Stimulated activated CD8-positive, alpha-beta memory T cell treated with anti-CD3 and anti-CD28 coated beads, Interleukin-4, amount 100 ng/mL, for 48 hours (primary cell): ENCODE measurements around the gene PIK3CA.
A peak's percentile ranks its signal among the peaks of the same experiment; 100 is the strongest.
"Not testable (repeated sequence)": the region's sequence is repeated elsewhere in the genome, so short reads cannot be mapped to it uniquely, and the experiment has no call there.

Experiments used
- DNase-seq: peaks from one replicate; pipeline ENCODE4 v3.0.0-alpha.2; 2020

Gene PIK3CA

DNA sequence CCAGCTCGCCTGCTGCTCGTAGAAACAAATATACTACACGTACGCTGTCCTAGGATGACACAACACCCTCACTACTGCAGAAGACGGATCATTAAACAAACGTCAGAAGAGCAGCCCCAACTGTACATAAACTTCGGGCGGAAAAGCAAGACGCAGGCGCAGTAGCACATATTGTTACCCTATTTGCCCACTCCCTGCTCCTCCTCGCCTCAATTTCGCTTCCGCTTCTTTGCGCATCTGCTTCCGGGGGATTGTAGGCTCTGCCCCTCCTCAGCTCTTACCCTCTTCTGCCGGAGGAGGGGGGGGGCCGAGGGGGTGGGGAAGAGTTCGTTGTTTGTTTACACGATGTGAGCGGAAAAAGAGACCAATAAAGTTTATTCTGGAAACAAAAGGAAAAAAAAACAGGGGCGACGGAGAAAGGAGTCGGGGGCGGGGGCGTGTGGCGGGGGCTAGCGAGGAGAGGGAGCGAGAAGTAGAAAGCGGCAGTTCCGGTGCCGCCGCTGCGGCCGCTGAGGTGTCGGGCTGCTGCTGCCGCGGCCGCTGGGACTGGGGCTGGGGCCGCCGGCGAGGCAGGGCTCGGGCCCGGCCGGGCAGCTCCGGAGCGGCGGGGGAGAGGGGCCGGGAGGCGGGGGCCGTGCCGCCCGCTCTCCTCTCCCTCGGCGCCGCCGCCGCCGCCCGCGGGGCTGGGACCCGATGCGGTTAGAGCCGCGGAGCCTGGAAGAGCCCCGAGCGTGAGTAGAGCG is at the start of gene PIK3CA:
Gene PIK3CA (plus strand): TSS at position 485 of the 743 bp plus-strand sequence. CDS start 50,469 bp downstream, outside the sequence.
- DNase-seq = peak; percentile 91

DNA sequence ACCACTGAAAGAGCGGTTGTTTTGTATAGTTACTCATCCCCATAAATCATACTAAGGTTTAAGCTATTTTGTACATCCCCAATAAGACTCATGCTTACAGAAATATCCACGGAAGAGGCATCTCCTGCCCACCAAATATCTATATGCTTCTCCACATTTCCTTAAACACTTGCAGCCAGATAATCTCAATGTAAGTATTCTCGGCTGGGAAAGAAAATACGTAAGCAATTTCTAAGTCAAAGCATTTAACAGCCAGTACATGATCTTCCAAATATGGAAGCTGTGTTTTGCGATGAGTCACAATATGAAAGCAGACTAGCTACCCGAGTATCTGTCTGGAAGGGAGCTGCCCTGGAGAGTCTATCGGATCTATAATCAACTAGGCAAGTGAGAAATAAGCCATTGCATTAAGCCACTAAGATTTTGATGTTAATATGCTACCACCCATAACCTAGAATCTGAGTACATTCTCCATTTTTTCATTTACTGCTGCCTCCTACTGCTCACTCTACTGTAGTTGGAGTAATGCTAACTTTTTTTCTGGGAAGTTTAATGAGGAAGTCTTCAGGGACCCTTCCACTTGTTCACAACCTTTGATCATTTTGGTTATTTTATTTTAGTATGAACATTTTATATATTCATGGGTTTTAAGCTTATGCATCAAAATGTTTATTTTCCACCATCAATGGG is 49.6 kb upstream of the PIK3CA start:
- DNase-seq = no peak

DNA sequence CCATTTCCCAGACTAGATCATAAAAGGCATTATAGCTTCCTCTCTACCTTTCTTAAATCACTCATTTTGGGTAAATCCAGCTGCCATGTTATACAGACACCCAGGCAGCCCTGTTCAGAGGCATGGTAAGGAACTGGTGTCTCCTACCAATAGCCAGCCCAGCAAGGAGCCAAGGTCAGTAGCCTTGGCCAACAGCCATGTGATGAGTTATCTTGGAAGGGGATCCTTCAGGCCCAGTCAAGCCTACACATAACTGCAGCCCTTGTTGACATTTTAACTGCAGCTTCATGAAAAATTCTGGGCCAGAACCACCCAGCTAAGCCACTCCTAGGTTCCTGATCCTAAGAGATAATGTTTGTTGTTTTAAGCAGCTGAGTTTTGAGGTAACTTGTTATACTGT is 47.5 kb upstream of the PIK3CA start:
- DNase-seq = no peak

DNA sequence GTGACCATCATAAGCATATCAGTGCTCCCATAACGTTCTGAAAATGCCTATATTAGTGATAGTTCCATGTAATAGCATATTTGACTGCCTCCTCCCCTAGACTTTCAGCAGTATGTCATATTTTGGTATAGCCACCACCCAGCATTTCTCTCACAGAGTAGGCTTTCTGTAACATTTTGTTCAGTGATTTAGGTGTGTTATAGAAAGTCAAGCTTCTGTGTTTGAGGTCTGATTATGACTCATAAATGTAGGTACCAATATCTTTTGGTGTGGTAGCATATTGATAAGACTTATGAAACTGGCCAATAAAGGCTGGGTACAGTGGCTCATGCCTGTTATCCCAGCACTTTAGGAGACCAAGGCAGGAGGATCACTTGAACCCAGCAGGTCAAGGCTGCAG is 42.3 kb upstream of the PIK3CA start:
- no peak for DNase-seq

DNA sequence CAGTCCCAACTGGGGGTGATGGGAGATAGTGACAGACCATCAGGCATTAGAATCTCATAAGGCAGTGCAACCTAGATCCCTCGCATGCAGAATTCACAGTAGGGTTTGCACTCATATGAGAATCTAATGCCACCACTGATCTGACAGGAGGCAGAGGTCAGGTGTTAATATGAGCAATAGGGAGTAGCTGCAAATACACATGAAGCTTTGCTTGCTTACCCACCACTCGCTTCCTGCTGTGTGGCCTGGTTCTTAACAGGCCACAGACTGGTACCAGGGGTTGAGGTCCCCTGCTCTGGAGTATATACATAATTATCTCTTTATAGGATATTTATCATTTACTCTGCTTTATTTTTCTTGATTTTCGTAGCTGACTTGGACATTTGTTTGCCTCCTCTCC is 40.5 kb upstream of the PIK3CA start:
- DNase-seq = no peak

DNA sequence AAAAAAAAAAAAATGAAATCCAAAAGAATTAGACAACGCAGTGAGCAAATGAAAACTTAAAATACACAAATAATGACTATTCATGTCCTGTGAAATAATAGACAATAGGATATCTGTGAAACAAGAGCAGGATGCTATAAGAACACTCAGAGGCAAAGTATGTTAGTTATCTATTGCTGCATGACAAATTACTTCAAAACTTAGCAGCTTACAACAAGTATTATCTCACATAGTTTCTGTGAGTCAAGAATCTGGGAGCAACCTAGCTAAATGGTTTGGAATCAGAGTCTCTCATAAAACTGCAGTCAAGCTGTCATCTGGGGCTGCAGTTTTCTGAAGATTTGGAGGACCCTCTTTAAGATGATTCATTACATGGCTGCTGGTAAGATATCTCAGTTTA is 40.1 kb upstream of the PIK3CA start:
- DNase-seq = no peak

DNA sequence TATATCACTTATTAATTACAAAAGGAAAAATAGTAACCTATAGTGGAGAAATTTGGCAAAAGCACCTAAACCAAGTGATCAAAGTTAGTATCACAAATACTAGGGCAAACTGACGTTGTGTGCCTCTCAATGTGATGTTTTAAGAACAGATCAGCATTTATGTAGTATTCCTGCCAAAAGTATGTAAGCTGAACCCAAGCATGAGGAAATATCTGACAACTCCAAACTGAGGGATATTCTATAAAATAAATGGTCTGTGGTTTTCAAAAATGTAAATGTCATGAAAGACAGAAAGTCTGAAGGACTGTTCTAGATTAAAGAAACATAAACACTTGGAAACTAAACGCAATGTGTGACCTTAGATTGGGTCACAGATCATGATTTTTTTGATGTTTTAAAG is 34.3 kb upstream of the PIK3CA start:
- DNase-seq = no peak

DNA sequence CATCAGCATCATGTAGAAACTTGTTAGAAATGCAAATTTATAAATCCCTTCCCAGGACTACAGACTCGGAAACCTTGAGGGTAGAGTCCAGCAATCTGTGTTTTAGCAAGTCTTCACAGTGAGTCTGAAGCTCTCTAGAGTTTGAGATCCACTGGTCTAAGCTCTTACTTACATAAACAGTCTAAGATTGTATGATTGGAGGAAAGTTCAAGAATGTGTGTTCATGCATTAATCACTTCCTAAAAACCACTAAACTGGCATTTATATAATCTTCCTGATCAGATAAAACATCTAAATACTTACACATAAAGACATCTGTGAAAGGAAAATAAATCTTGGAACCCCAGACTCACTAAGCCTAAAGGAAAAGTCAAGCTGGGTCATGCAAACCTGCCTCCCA is 32.7 kb upstream of the PIK3CA start:
- DNase-seq = not testable (repeated sequence)

DNA sequence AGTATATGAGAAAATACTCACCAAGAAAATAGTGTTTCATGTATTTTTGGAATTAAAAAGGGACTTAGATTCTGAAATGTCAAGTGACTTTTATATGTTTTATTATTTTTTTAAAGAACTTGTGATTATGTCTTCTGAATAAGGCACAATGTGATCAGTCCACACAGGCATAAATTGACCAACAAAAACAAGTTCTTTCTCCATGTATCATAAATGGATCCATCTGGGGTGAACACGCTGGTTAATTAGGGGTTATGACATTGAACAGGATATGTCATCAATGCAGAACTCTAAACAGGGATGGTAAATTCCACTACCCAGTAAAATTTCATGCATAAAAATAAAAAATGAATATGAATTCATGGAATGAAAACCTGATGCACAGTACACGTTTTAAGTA is 31.3 kb upstream of the PIK3CA start:
- DNase-seq = no peak

DNA sequence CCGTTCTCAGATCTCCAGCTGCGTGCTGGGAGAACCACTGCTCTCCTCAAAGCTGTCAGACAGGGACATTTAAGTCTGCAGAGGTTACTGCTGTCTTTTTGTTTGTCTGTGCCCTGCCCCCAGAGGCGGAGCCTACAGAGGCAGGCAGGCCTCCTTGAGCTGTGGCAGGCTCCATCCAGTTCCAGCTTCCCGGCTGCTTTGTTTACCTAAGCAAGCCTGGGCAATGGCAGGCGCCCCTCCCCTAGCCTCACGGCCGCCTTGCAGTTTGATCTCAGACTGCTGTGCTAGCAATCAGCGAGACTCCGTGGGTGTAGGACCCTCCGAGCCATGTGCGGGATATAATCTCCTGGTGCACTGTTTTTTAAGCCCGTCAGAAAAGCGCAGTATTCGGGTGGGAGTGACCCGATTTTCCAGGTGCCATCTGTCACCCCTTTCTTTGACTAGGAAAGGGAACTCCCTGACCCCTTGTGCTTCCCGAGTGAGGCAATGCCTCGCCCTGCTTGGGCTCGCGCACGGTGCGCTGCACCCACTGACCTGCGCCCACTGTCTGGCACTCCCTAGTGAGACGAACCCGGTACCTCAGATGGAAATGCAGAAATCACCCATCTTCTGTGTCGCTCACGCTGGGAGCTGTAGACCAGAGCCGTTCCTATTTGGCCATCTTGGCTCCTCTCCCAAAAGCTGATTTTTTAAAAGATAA is 15.8 kb upstream of the PIK3CA start:
- DNase-seq = not testable (repeated sequence)

DNA sequence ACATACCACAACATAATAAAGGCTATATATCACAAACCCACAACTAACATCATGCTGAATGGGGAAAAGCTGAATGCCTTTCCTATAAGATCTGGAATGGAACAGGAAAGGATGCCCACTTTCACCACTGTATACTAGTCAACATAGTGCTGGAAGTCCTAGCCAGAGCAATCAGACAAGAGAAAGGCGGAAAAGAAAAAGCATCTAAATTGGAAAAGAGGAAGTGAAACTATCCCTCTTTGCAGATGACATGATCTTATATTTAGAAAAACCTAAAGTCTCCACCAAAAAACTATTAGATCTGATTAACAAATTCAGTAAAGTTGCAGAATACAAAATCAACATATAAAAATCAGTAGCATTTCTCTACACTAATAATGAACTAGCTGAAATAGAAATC is 14.6 kb upstream of the PIK3CA start:
- DNase-seq = no peak

DNA sequence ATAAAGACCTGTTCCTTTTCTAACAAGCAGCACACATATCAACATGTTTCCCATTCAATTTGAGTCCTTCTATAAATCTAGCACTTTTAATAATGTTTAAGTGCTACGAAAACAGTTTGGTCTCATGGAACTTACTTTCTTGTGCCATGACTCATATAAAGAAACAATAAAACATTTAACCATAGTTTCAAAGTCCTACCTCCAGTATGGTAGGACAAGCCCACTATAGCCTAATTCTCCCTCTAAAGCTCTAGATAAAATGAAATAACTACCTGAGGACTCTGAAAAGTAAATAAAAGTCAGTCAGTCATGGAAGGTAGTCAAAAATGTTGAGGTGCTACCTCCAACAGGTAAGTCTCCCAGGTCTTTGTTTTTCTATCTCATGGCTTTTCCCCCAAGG is 12.0 kb upstream of the PIK3CA start:
- DNase-seq = no peak

DNA sequence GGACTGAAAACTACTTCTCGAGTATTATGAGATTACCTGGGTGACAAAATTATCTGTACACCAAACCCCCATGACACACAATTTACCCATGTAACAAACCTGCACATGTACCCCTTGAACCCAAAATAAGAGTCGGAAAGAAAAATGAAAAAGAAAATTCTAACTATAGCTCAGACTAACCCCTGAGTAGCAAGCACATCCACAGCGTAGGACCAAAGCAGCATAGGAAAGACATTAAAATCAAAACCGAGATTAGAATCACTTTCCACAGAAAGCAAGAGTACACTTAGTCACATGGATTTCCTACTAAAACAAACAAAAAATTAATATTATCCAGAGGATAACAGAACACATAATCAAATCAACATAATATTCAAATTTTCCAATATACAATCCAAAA is 6.3 kb upstream of the PIK3CA start:
- no peak for DNase-seq

DNA sequence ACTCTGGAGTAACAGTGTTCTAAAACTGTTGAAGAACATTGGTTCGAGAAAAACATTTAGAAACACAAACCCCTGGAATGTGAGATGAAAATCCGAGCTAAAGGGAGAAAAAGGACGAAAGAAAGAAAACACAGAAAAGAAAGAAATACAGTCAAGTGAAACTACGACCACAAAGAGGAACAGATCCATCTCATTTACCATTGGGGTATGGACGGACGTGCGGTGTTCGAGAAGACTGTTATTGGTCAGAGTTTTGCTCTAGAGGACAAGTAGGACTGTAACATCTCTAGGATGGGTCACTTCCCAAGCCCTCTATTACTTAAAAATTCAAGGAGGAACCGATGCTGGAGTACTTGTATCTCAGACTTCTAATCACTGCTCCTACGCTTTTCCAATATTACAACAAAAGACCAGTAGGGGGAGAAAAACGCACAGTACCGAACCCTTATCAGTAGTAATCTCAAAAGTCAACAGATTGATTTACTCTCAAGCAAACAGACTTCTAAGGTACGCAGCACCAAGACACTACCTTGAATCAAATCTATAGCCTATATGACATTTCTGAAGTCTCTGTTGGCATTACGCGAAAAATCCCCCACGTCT is 1.1 kb upstream of the PIK3CA start:
- no peak for DNase-seq

DNA sequence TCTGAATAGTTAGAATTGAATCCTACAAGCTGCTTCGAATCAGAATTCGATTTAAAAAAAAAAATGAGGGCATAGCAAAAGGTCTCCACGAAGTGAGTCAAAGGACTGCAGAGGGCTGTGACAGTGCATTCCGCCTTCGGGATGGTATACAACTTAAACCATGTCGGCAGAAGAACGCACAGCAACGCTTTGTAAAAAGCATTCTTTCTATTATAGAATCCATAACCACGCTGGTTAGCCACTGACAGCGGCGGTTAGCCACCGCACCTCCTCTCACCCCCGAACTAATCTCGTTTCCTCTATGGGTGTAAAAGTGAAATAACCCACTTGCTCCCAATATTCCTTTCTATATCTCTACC is 664 bp upstream of the PIK3CA start:
- peak; percentile 84 for DNase-seq

DNA sequence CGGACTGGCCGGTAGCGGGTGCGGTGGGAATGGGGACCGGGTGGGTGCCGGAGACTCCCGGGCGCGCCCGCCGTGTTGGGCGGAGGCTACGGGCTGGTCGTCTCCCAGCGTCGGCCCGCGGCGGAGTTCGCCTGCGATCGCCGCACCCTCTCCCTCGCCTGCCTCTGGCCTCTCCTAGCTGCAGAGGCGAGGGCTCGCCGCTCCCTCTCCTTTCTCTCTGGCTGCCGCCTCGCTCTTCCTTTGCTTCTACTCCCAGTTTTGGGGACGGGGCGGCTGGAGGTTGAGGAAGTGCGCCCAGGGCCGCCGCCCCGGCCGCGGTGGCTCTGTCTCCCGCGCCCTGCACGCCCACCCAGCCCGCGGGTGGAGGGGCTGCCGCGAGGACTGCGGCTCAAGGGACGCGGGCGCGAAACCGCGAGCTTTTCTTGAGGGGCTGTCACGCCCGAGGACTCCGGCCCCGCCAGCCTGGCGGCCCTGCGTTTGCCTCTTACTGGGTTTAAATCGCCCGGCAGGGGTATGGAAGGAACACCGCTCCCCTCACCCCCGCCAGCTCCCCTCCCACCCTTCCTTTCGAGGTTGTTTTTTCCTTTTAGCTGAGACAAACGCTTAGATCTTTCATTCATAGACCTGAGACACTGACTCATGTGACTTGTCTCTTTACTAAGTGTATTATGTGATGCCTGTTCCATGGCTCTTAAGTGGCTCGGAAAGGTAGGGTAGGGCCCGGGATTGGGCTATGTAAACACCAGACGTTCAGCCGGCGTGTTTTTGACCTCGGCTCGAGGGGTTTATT is 654 bp downstream of the PIK3CA start:
- DNase-seq = peak; percentile 63

DNA sequence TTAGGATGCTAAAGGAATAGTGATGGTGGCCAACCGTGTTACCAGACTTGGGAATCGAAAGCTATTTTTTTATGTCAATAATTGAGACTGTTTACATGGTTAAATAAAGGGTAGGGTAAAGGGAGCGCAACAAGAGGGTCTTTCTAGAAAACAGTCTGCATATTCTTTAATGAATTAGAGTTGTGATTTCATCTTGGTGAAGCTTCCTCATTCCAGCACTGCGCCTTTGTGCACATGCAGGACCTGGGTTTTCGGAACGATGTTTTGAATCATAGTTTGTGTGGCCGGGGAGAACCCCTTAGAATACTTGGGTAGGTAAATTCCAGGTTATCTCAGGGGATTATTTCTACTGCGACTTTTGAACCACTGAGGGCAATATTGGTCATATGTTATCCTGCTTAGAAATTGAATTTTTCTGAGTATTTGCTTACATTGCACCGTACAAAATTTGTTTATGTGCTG is 1.3 kb downstream of the PIK3CA start:
- peak; percentile 50 for DNase-seq

DNA sequence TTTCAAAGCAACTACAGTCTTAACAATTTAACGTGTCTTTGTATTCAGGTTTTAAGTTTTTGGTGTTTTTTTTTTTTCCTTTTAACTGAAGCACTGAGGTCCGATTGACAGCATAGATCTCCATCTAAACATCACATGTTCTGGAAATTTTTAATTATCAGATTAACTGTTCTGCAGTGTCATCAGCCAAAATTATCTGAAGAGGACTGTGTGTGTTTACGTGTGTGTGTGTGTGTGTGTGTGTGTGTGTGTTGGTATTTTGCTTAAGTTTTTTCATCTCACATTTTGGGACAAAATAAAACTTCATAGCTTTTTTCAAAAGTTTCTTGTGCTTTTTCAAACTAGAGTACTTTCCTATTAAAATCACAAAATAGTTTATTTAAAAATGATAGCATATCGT is 1.8 kb downstream of the PIK3CA start:
- no peak for DNase-seq

DNA sequence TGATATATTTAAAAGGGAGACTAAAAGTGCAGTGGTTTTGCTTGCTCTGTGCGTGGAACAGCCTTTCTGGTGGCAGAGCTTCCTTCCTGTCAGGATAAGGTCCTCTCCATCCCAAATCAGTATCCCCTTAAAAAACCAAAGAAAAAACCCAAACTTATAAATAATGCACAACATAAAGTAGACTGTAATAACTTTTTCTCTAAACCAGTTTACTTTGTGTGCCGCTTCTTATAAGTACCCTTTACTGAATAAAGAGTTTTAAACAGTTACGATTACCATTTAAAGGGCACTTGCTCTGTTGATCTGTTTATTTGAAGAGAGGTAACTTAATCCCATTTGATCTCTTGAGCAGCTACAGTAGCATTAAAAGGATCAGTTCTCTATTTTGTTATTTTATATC is 2.5 kb downstream of the PIK3CA start:
- DNase-seq = no peak

DNA sequence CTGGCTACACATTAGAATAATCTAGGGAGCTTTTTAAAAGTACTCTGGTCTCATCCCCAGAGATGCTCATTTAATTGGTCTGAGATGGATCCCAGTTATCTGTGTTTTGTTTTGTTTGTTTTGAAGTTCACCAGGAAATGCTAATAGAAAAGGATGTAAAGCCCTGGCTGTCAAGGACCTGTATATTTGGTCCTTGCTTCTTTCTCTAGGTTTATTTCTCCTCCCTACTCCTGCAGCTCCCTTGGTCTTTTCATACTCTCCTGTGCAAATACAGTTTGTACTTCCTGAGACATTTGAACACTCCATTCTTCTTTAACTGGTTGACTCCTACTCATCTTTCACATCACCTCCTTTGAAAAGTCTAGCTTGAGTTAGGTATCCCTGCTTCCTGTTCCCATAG is 3.3 kb downstream of the PIK3CA start:
- DNase-seq = no peak

DNA sequence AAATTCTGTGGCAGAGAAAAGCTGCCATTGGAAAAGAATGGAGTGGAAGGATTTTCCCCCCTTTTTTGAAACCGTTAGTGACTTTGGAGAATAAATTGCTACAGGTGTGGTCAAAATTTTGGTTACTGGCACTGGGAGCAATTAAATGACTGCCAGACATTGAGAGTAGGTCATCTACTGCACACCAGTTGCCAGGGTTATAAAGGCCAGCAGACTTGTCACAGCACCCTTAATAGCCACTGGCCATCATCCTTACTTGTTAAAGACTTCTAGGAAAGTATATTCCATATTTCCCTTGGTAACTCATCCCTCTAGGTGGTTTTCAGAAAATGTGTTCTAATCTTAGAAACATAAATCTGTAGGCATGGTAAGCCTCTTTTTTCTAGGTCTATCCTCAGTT is 8.0 kb downstream of the PIK3CA start:
- no peak for DNase-seq

DNA sequence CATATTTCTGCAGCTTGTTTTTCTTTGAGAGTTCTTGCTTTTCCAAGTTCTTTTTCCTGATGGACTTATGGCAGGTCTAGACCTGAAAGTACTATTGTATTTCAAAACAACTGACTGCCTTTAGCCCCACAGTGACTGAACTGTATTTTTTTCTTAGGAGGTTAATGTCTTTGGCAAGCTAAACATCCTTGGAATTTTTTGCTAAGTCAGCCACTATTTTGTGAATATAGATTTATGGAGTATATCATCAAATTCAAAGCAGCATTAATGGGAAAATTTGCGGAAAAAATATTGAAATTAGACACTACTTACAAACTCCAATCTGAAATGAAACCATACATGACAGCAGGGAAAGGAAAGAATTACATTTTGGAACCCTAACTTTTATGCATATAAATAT is 8.6 kb downstream of the PIK3CA start:
- no peak for DNase-seq
